HUES48 (cell line): ENCODE measurements around the gene HOXD13.

Experiments used
- H3K27ac ChIP-seq: one replicate; pipeline ENCODE4 v1.7.0; 2013; ENCODE audit warnings: low read depth, low read length, inconsistent platforms
- H3K27me3 ChIP-seq: 2 replicates; pipeline ENCODE4 v1.6.1; 2013; ENCODE audit warnings: mild to moderate bottlenecking, low read length; ENCODE audit not compliant: control insufficient read depth, insufficient read depth
- H3K36me3 ChIP-seq: 2 replicates; pipeline ENCODE4 v1.6.1; 2013; ENCODE audit warnings: low read length; ENCODE audit not compliant: control insufficient read depth, insufficient read depth
- H3K4me1 ChIP-seq: 2 replicates; pipeline ENCODE4 v1.6.1; 2013; ENCODE audit warnings: mild to moderate bottlenecking, low read length; ENCODE audit not compliant: control insufficient read depth, insufficient read depth
- H3K4me3 ChIP-seq: 2 replicates; pipeline ENCODE4 v1.5.1; 2013; ENCODE audit warnings: mild to moderate bottlenecking, low read depth, low read length
- H3K9ac ChIP-seq: 2 replicates; pipeline ENCODE4 v1.6.1; 2013; ENCODE audit warnings: mild to moderate bottlenecking, low read depth, low read length, moderate library complexity
- H3K9me3 ChIP-seq: 2 replicates; pipeline ENCODE4 v1.6.1; 2013; ENCODE audit warnings: low read length; ENCODE audit not compliant: control insufficient read depth, insufficient read depth

The HOXD13 gene

DNA sequence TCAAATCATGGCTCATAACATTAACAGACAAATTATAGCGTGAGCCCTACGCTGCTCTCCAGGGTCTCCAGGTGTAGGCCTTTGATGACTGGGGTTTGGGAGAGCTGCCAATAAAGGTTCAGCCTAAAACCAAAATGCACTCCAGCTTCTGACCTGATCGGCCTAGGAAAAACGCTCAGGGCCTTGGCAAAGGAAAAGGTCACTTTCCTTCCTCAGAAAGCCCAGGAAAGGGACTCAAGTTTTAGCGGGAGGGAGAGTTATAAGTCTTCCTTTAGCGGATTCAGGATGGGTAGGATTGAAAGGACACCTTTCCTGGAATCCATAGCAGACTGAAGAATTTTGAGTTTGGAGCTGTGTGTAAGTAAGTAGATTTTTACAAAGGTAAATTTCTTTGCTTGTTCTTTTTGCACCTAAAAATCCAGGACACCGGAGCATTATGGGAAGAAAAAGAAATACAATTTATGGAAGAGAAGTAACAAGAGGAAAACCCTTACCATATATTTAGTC lies 17.5 kb upstream of the HOXD13 start:
- Histone ChIP-seq H3K9me3 (no peaks in the 10 kb centered on the region), H3K4me1 (0 out of 2 replicates have a peak, but pooled peaks cover 3% of the 10 kb centered on the region), H3K27ac (no peak overlapping the region), H3K9ac (no peak overlapping the region), H3K4me3 (no peak overlapping the region), H3K36me3 (no peaks in the 10 kb centered on the region), H3K27me3 (peaks cover 100% of the 10 kb centered on the region)

DNA sequence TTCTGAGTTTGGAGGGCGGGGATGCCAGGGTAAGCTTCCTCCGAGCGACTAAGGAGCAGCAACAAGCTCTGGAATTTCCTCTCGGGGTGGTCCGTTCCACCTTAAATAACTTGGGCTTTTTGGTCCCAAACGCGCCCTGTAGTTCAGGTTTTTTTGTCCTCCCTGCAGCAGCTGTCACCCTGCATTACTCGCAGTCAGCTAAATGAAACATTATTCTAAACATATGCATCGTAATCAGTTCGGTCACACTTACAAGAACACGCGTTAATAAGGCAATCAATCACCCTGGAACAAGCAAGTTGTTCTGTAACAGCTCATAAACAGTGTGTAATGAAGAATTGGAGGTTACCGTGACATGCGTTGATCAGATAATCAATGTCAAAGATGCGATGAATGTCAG lies 17.0 kb upstream of the HOXD13 start:
- Histone ChIP-seq H3K9me3 (no peaks in the 10 kb centered on the region), H3K4me3 (peak overlapping the region; percentile 39; the same call in 1 of the 2 replicates), H3K36me3 (no peaks in the 10 kb centered on the region), H3K27me3 (peaks cover 98% of the 10 kb centered on the region), H3K4me1 (0 out of 2 replicates have a peak, but pooled peaks cover 3% of the 10 kb centered on the region), H3K9ac (no peak overlapping the region), H3K27ac (no peak overlapping the region)

DNA sequence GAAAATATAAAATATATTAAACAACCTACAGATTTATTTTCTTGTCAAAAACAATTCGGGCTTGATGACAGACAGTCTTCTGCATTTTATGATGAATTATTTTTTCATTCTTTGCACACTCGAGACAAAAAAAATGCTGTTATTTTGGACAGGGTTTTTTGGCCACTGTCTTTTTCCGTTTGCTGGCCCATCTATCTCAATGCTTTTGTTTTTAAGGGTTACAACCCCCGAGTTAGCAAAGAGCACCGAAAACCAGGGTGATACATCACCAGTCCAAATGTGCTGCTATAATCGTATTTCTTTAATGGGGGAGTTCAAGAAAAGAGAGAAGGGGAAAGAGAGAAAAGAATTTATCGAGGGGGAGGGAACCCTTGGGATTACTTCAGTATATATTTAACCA lies 16.5 kb upstream of the HOXD13 start:
- Histone ChIP-seq H3K9me3 (no peaks in the 10 kb centered on the region), H3K4me3 (no peak overlapping the region), H3K27me3 (peaks cover 98% of the 10 kb centered on the region)

DNA sequence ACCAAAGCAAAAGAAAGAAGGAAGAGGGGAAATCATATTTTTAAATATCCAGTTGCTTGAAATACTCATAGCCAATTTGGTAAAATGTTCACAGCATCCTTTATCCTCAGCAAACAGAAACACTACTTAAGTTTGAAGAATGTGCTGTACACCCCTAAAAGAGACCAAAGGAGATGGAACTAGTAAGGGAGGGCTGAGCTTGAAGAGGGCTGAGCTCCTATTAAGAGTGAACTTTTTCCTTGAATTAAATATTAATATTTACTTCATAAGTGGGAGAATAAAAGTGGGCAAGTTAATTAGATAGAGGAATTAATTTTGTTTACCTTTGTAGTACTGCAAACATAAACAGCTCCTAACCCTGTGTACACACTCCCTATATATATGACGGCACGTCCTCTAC lies 15.7 kb upstream of the HOXD13 start:
- Histone ChIP-seq H3K27me3 (peaks cover 98% of the 10 kb centered on the region), H3K4me3 (no peak overlapping the region), H3K27ac (no peak overlapping the region), H3K4me1 (0 out of 2 replicates have a peak, but pooled peaks cover 3% of the 10 kb centered on the region), H3K36me3 (no peaks in the 10 kb centered on the region), H3K9ac (no peak overlapping the region), H3K9me3 (no peaks in the 10 kb centered on the region)

More for the DNA sequence above, 16.5 kb upstream of the HOXD13 start:
- Histone ChIP-seq H3K9ac (no peak overlapping the region), H3K27ac (no peak overlapping the region), H3K36me3 (no peaks in the 10 kb centered on the region), H3K4me1 (0 out of 2 replicates have a peak, but pooled peaks cover 3% of the 10 kb centered on the region)

DNA sequence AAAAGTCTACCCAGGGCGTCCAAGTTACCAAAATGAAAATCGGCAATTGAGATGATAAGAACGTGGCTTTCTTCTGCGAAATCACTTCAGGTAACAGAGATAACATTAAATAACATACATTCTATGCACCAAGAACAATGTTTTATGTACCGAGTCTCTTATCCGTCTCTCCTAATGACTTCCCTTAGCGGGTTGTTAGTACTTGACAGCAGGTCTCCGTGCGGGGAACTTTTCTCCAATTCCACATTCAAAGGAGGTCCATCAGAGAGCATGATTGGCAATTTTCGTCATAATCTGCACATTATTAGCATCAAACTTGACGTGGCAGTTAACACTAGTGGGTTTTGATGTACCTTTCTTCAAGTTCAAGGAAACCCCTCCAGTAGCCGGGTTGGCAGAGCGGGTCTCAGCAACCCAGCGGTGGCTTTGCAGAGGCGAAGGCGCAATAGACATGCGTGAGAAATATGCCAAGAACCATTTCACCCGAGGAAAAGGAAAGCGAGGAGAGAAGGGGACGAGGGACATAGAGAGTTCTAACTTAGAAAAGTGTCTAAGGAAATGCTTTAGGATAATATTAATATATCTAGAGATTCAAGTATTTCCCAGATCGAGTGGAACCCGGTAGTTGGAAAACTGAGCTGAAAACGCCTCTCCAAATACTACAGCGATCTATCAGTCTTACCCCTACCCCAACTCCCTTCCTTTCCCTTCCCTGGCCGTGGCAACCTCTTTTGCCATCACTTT lies 13.8 kb upstream of the HOXD13 start:
- no peaks in the 10 kb centered on the region for H3K36me3 ChIP-seq
- peak overlapping the region; percentile 43; the same call in 1 of the 2 replicates for H3K4me3 ChIP-seq
- no peak overlapping the region for H3K9ac ChIP-seq
- H3K9me3 ChIP-seq: no peaks in the 10 kb centered on the region
- H3K27me3 ChIP-seq: peaks cover 98% of the 10 kb centered on the region
- H3K27ac ChIP-seq: no peak overlapping the region
- 0 out of 2 replicates have a peak, but pooled peaks cover 3% of the 10 kb centered on the region for H3K4me1 ChIP-seq

DNA sequence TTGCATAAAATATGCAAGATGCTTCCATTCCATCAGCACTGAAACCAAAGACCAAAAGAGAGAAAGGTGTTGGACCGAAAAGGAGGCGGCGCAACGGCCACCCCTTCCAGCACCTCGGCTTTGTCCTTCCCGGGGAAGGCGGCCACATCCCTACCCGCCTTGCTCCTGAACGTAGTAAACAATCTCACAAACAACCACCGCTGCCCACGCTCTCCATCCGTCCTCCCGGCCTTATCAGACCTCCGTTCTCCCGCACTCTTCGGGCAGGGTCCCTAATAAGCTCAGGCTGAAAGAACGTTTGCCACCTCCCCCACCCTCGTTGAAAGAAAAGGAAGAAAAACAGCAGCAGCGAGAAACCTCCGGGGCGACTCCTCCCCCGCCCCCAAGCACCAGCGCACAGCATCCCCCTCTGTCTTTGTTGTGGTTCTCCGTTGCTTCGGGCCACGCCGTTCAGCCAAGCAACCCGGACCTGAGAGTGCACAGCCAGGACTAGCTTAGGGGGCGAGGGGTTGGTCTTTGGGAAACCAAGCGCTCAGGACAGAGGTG lies 13.2 kb upstream of the HOXD13 start:
- Histone ChIP-seq H3K27me3 (peaks cover 98% of the 10 kb centered on the region), H3K9ac (no peak overlapping the region), H3K36me3 (no peaks in the 10 kb centered on the region), H3K4me3 (peak overlapping the region; percentile 43; the same call in 1 of the 2 replicates), H3K4me1 (0 out of 2 replicates have a peak, but pooled peaks cover 3% of the 10 kb centered on the region), H3K9me3 (no peaks in the 10 kb centered on the region), H3K27ac (no peak overlapping the region)

DNA sequence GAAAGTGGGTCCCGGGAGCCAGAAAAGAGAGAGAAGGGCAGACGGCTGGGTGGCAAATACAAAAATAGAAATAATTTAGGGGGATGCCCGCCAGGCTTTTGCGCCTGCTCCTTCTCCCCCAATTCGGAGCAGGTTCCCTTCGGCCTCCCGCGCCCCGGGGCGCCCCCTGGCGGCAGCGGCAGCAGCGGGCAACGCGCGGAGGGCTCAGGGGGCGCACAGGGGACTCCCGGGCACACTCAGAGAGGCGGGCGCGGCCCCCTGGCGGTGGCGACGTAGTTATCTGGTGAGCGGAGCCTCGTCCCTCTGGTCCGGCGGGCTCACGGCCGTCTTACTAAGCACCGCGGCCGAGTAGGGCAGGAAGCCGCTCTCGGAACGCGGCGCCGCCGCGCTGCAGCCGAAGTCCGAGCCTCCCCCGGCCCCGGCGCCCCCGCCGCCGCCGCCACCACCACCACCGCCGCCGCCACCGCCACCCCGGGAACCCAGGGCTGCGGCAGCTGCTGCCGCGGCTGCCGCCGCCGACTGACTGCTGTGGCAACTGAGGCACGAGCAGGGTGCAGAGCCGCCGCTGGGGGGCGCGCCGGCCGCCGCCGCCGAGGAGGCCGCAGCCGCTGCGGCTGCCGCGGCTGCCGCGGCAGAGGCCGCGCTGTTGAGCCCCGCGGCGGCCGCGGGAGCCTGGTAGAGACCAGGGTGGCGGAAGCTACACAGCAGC lies 12.5 kb upstream of the HOXD13 start:
- Histone ChIP-seq H3K4me3 (peak overlapping the region; percentile 49), H3K27ac (no peak overlapping the region), H3K27me3 (peaks cover 98% of the 10 kb centered on the region), H3K4me1 (peaks cover 3% of the 10 kb centered on the region; the same call in 1 of the 2 replicates), H3K36me3 (no peaks in the 10 kb centered on the region), H3K9ac (no peak overlapping the region), H3K9me3 (no peaks in the 10 kb centered on the region)

DNA sequence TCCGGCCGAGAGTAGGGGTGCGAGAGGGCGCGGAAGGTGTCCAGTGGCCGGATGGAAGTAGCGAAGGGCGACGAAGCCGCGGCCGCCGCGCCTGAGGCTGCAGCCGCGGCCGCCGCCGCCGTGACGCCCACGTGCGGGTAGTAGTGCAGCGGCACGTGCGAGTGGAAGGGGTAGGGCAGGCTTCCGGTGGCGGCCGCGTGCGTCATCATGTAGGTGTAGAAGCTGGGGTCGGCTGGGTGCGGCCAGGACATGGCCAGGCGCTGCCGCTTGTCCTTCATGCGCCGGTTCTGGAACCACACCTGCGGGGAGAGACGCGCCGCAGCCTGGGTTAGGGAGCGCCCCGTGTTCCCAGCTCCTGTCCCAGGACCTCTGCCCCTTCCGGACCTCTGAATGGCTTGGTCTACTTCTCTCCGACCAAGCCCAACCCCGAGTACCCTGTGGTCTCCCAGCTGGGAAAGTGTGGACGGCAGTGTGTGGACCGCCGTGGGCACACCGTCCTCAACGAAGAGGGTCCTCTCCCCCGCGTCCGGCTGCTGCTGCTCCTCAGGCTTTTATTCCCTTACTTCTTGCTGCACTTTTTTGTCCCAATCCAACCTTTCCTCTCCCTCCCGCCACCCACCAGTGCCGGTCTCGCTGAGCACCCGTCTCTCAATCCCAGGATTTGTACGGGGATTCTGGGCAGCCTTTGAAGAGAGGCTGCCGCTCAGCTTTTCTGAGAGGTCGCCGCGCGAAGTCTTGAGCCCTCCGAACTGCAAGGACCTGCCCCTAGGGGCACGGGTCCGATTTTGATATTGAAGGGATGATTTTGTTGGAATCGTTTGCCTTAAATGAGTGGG lies 11.8 kb upstream of the HOXD13 start:
- no peaks in the 10 kb centered on the region for H3K36me3 ChIP-seq
- peaks cover 98% of the 10 kb centered on the region for H3K27me3 ChIP-seq
- H3K9ac ChIP-seq: no peak overlapping the region
- no peak overlapping the region for H3K27ac ChIP-seq
- peaks cover 3% of the 10 kb centered on the region; the same call in 1 of the 2 replicates for H3K4me1 ChIP-seq
- H3K4me3 ChIP-seq: peak overlapping the region; percentile 49
- no peaks in the 10 kb centered on the region for H3K9me3 ChIP-seq

DNA sequence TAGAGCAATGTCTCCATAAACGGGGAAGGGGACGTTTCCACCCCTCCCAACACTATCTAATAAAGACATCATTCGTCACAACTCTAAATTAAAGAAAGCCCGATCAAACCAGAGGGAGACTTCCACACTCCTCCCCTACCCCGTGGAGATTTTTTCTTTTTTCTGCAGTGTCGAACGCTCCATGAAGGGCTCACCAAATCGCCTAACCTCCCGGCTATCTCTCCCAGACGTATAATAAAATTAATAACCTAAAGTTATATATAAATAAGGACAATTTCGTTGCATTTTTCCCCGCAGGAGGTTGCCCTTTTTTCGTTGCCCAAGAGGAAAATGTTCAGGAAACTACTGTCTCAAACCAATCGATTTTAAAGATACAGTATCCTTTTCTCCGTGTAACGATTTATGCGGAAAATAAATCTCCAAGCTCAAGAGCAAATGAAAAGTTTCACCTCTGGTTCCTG lies 11.1 kb upstream of the HOXD13 start:
- Histone ChIP-seq H3K27me3 (peaks cover 98% of the 10 kb centered on the region), H3K9me3 (no peaks in the 10 kb centered on the region), H3K4me1 (peaks cover 5% of the 10 kb centered on the region; the same call in 1 of the 2 replicates), H3K9ac (no peak overlapping the region), H3K36me3 (no peaks in the 10 kb centered on the region), H3K27ac (no peak overlapping the region), H3K4me3 (no peak overlapping the region)

DNA sequence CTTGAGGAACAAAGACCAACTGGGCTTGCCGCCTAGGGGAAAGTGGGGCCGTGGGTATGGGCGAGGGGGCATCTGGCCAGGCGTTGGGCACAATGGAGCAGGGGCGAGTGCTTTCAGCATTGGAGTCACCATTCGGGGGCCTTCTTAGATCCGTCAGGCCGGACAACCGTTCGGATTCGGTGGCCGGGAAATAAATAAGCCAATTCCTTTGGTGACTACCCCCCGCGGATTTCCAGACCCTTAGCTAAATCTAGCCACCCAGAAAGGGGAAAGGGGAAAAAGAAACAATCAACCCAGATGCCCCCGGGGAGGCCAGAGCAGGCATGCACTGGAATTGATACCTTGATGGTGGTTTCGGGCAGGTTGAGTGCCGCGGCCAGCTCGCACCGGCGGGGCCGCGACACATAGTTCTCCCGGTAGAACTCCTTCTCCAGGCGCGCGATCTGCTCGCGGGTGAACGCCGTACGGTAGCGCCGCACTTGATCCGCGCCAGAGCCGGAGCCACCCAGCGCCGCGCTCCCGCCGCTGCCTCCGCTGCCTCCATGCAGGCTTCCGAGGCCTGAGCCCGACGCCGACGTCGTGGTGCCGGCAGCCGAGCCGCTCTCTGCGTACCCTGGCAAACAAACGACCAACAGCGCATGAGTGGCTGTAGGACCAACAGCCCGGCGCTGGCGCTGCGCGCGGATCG lies 10.5 kb upstream of the HOXD13 start:
- no peaks in the 10 kb centered on the region for H3K36me3 ChIP-seq
- peaks cover 5% of the 10 kb centered on the region; the same call in 1 of the 2 replicates for H3K4me1 ChIP-seq
- H3K27me3 ChIP-seq: peaks cover 98% of the 10 kb centered on the region
- no peaks in the 10 kb centered on the region for H3K9me3 ChIP-seq
- H3K4me3 ChIP-seq: 0 out of 2 replicates have a peak overlapping the region, but pooled peaks have one; percentile 2
- no peak overlapping the region for H3K27ac ChIP-seq
- H3K9ac ChIP-seq: no peak overlapping the region
